ENCODE measurements around the gene TSR1.

The TSR1 gene

GRCh38 chr17:2374549-2375285, 38.5 kb upstream of the TSR1 start:
- no peak for TF ChIP-seq CTCF (IDR thresholded peaks at IDR 0.05; ENCODE audit: low read depth, low read length, missing control alignments)
- no peak for DNase-seq (ENCODE audit: extremely low read depth, low read depth)
- no peak overlapping the region for H3K4me3 ChIP-seq (replicated peaks; ENCODE audit: low read depth, low read length)

- no peak overlapping the region for H3K4me3 ChIP-seq (replicated peaks; ENCODE audit: low read depth, low read length)
- no peak for TF ChIP-seq CTCF (IDR thresholded peaks at IDR 0.05; ENCODE audit: low read depth, low read length, missing control alignments)
- DNase-seq (ENCODE audit: extremely low read depth, low read depth), result no peak
Observed at GRCh38 chr17:2373179-2373578, 36.9 kb upstream of the TSR1 start.

- TF ChIP-seq CTCF (IDR thresholded peaks at IDR 0.05; ENCODE audit: low read depth, low read length, missing control alignments), result no peak
- DNase-seq (ENCODE audit: extremely low read depth, low read depth), result no peak
- H3K4me3 ChIP-seq (replicated peaks; ENCODE audit: low read depth, low read length), result no peak overlapping the region
Observed at GRCh38 chr17:2372681-2373080, 36.4 kb upstream of the TSR1 start.

GRCh38 chr17:2372180-2372579, 35.9 kb upstream of the TSR1 start:
- TF ChIP-seq CTCF (IDR thresholded peaks at IDR 0.05; ENCODE audit: low read depth, low read length, missing control alignments), result no peak
- H3K4me3 ChIP-seq (replicated peaks; ENCODE audit: low read depth, low read length), result no peak overlapping the region
- DNase-seq (ENCODE audit: extremely low read depth, low read depth), result no peak

GRCh38 chr17:2371183-2372130, 35.2 kb upstream of the TSR1 start:
- H3K4me3 ChIP-seq (replicated peaks; ENCODE audit: low read depth, low read length), result no peak overlapping the region
- no peak for TF ChIP-seq CTCF (IDR thresholded peaks at IDR 0.05; ENCODE audit: low read depth, low read length, missing control alignments)

GRCh38 chr17:2370211-2370589, 33.9 kb upstream of the TSR1 start:
- TF ChIP-seq CTCF (IDR thresholded peaks at IDR 0.05; ENCODE audit: low read depth, low read length, missing control alignments), result no peak
- no peak for DNase-seq (ENCODE audit: extremely low read depth, low read depth)
- H3K4me3 ChIP-seq (replicated peaks; ENCODE audit: low read depth, low read length), result no peak overlapping the region

More at GRCh38 chr17:2371183-2372130, 35.2 kb upstream of the TSR1 start:
- no peak for DNase-seq (ENCODE audit: extremely low read depth, low read depth)

Data from HFF-Myc (cell line).